Bronchial epithelial cell (primary cell): ENCODE results near the gene CNKSR3. TPM values are rescaled to one million over a fixed set of nuclear protein-coding genes. Genes with fewer than 3 reads are reported as not detected.
A peak's percentile ranks its signal among the peaks of the same experiment; 100 is the strongest.

Experiments used
- DNase-seq: peaks from one replicate; pipeline ENCODE4 v3.0.0-alpha.2; 2010; ENCODE audit warnings: low read depth
- FAIRE-seq: peaks from 2 replicates; lab custom pipeline; 2011; peaks lifted over from hg19 to GRCh38; lab: Jason Lieb, UNC
- H3K27me3 ChIP-seq: 2 replicates; pipeline ENCODE4 v1.5.1; 2011; ENCODE audit warnings: low read length; ENCODE audit not compliant: control insufficient read depth, insufficient read depth
- H3K36me3 ChIP-seq: 2 replicates; pipeline ENCODE4 v1.5.1; 2011; ENCODE audit warnings: low read length; ENCODE audit not compliant: control insufficient read depth, insufficient read depth
- H3K4me3 ChIP-seq: 2 replicates; pipeline ENCODE4 v1.5.1; 2011; ENCODE audit warnings: mild to moderate bottlenecking, low read depth, low read length, control low read depth
- total RNA-seq: library from RNA; depleted of rRNA; stranded (reverse); fragments of >200 nt; gene quantifications from 2 replicates; pipeline ENCODE4 v1.2.1, GENCODE V29; 2014
- TF ChIP-seq, protein P1 (sequence below): IDR thresholded peaks from 2 replicates; pipeline ENCODE4 v1.5.1; 2011; ENCODE audit warnings: mild to moderate bottlenecking, moderate library complexity, low read length, control low read depth, inconsistent platforms; ENCODE audit not compliant: insufficient read depth, severe bottlenecking

The CNKSR3 gene
- total RNA-seq, 1 donor from 2014 or later = 2.6 TPM

DNA sequence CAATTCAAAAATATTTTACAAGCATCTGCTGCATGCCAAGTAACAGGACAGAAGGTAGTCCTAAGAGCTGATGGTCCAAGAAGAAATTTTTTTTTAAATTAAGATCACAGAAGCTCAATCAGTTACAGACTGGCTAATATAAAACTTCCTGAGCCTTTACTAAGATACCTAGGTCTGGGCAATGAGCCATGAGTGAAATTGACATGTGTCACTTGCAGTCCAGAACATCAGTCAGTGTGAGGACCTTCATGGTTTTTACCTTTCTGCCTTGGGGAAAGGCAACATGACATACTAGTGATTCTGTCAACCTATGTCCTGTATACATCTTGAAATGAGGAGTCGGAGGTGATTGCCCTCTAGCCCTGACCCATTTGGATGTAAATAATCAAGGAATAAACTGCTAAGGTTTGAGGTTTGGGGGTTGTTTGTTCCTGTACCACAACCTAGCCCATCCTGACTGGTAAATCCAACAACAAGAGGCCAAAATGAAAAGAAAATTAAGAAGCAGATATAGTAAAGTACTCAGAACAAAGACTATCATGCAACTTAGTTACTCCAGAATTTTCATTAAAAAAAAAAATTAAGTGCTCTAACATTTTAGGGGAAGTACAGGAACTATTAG lies 70.0 kb downstream of the CNKSR3 start:
- TF ChIP-seq, protein P1, sequence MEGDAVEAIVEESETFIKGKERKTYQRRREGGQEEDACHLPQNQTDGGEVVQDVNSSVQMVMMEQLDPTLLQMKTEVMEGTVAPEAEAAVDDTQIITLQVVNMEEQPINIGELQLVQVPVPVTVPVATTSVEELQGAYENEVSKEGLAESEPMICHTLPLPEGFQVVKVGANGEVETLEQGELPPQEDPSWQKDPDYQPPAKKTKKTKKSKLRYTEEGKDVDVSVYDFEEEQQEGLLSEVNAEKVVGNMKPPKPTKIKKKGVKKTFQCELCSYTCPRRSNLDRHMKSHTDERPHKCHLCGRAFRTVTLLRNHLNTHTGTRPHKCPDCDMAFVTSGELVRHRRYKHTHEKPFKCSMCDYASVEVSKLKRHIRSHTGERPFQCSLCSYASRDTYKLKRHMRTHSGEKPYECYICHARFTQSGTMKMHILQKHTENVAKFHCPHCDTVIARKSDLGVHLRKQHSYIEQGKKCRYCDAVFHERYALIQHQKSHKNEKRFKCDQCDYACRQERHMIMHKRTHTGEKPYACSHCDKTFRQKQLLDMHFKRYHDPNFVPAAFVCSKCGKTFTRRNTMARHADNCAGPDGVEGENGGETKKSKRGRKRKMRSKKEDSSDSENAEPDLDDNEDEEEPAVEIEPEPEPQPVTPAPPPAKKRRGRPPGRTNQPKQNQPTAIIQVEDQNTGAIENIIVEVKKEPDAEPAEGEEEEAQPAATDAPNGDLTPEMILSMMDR = no peak
- FAIRE-seq (no peak), DNase-seq (no peak)
- Histone ChIP-seq H3K36me3 (no peaks in the 10 kb centered on the region), H3K27me3 (no peaks in the 10 kb centered on the region), H3K4me3 (no peak overlapping the region)

DNA sequence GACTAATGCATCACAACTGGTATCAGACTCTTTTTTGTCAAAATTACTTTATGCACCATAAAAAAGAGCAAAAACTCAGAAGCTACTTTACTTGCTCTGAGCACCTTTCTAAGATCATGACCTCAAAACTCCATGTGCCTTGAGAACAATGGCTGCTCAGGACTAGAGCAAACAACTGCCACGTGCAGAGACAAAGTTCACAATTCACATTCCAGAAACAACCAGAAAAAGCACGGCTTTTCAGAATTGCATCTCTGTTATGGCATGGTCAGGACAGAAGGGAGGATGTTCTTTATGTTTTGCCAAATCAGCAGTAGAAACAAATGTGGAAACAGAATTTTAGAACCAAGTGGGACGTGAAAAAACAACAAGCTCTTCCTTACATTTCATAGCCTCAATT lies 70.5 kb downstream of the CNKSR3 start:
- no peaks in the 10 kb centered on the region for H3K36me3 ChIP-seq
- TF ChIP-seq, protein P1 = no peak
- no peak overlapping the region for H3K4me3 ChIP-seq
- no peak for DNase-seq
- H3K27me3 ChIP-seq = no peaks in the 10 kb centered on the region
- no peak for FAIRE-seq

DNA sequence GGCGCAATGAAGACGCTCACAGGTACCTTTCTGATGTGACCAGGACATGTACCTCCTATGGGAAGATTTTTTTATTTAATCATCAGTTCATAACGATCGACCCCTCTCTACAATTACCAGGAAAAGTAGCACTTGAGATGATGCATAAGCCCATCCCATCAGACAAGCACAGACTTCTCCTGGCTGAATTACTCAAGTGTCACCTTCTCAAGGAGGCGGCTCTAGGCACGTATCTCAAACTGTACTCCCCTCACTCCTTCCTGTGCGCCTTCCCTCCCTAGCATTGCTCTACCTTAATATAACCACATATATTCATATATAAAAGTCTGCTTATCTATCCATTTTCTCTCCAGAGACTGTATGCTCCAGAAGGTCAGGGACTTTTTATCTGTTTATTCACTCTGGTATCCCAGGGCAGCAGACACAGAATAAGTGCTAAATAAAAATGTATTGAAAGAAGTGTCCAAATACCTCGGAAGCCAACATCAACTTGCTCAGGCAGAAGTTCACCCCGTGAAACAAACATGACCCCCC lies 71.5 kb downstream of the CNKSR3 start:
- peak; percentile 73 for DNase-seq
- TF ChIP-seq, protein P1 = no peak
- H3K4me3 ChIP-seq = no peak overlapping the region
- H3K36me3 ChIP-seq = no peaks in the 10 kb centered on the region
- FAIRE-seq = no peak
- no peaks in the 10 kb centered on the region for H3K27me3 ChIP-seq

DNA sequence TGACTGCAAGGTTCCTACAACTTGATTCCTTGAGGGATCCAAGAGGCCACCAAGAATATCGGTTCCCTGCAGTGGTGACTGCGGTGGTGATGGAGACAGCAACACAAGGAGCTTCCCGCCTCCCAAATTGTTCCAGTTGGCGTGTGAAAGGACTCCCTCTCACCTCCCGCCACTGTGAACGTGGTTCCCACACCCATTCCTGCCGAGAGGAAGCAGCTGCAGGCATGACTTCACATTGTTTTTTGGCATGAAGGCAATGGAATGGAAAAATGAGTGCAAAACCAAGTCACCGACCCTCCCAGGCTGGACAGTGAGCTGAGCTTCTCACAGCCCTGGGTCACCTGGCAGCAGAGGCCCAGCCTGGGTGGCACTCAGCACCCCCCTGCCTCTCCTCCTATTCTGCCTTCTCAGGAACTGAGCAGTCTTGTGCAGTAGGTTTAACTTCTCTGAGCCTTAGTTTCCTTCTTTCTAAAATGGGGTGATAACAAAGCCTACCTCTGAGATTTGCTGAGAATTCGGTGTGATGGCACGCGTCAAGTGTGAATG lies 75.0 kb downstream of the CNKSR3 start:
- Histone ChIP-seq H3K27me3 (no peaks in the 10 kb centered on the region), H3K36me3 (no peaks in the 10 kb centered on the region), H3K4me3 (no peak overlapping the region)
- TF ChIP-seq, protein P1 = no peak
- no peak for FAIRE-seq
- no peak for DNase-seq

DNA sequence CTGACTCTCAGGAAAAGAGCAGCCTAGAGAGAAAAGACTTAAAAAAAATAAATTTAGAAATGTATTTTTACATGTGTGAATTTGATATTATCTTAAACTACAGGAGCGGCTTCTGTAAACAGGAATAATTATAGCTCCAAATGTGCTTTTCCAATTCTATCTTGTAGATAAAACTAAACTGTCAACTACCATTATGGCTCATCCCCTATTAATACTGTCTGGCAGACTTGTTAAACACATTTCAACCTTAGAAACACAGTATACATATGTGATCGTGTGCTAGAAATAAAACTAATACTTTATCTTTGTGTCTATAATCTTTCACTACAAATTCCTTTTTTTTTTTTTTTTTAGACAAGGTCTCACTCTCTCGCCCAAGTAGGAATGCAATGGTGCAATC lies 75.8 kb downstream of the CNKSR3 start:
- H3K36me3 ChIP-seq = no peaks in the 10 kb centered on the region
- no peak for DNase-seq
- TF ChIP-seq, protein P1 = no peak
- H3K4me3 ChIP-seq = no peak overlapping the region
- FAIRE-seq = no peak
- H3K27me3 ChIP-seq = no peaks in the 10 kb centered on the region
